ENCODE results near the gene SLC38A2. TPM values are rescaled to one million over a fixed set of nuclear protein-coding genes. Genes with fewer than 3 reads are reported as not detected.
A peak's percentile ranks its signal among the peaks of the same experiment; 100 is the strongest.

Gene SLC38A2
- total RNA-seq, 4 donors from 2014 or later = 632 to 1,386 (median 819) TPM

DNA sequence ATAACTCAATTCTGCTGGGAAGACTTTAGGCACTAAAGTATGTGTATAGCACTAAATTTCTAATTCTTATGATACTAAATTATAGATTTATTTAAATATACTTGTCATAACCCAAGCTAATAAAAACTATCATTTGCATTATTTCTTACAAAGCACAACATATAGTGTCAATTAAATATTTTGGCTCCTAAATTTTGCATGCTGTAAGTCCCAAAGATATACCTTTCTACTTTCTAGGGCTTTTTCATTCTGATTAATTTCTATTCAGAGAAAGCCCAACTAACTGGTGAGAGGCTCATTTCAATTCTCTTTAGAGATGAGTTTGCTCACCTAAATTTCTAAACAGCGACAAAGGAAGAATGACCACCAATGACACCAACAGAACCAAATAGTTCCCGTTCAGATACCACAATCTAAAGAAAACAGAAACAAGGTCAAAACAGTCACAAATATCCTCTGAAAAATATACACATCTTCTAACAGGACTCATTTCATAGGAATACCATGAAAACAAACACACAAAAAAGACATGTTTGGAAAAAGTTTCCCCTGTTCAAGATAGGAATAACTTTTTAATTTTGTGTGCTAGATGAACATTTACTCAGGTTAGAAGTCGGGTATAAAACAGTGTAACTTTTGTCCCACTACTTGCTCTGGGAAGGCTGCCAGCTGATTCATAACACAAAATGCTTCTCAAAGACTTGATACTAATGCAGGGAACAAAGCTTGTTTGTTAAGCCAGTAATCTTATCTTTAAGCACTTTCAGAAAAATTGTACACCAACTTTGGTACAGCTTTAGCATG, 7.6 kb downstream of the SLC38A2 start:
- DNase-seq (ENCODE audit: low spot score in 2 of 2) = no peak
- WGBS = 31% methylated on average over 3 of the region's 3 CpGs
- Histone ChIP-seq H3K9me3 (no peaks in the 10 kb centered on the region), H3K4me3 (peak overlapping the region; percentile 99), H3K27me3 (no peaks in the 10 kb centered on the region), H3K36me3 (peaks cover 100% of the 10 kb centered on the region), H3K27ac (no peak overlapping the region), H3K4me1 (peaks cover 94% of the 10 kb centered on the region)
- TF ChIP-seq POLR2A (IDR thresholded peaks at IDR 0.05) = no peak
- peak in 1 of 3 donors; percentile 31 for TF ChIP-seq POLR2AphosphoS5 (IDR thresholded peaks at IDR 0.05)
- no peak for TF ChIP-seq EP300 (IDR thresholded peaks at IDR 0.05)
- TF ChIP-seq, protein P1, sequence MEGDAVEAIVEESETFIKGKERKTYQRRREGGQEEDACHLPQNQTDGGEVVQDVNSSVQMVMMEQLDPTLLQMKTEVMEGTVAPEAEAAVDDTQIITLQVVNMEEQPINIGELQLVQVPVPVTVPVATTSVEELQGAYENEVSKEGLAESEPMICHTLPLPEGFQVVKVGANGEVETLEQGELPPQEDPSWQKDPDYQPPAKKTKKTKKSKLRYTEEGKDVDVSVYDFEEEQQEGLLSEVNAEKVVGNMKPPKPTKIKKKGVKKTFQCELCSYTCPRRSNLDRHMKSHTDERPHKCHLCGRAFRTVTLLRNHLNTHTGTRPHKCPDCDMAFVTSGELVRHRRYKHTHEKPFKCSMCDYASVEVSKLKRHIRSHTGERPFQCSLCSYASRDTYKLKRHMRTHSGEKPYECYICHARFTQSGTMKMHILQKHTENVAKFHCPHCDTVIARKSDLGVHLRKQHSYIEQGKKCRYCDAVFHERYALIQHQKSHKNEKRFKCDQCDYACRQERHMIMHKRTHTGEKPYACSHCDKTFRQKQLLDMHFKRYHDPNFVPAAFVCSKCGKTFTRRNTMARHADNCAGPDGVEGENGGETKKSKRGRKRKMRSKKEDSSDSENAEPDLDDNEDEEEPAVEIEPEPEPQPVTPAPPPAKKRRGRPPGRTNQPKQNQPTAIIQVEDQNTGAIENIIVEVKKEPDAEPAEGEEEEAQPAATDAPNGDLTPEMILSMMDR (IDR thresholded peaks at IDR 0.05) = no peak

DNA sequence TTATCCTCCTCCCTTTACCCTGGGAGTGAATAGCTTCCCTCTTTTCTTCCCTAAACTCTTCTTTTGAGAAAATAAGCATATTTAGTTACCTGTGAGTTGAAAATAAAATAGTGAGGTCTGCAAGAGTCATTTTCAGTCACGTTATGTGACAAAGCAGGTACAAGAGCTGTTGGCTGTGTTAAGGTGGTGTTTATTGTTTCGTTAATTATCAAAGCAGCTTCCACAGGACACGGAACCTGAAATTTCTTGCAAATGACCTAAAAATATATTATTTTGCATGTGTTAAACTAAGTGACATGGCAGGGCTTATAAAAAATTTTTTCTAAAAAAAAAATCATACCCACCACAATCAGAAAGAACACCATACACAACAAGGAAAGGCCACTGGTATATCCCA, 8.3 kb downstream of the SLC38A2 start:
- Histone ChIP-seq H3K36me3 (peaks cover 100% of the 10 kb centered on the region), H3K27me3 (no peaks in the 10 kb centered on the region), H3K9me3 (no peaks in the 10 kb centered on the region), H3K4me1 (peaks cover 93% of the 10 kb centered on the region), H3K4me3 (peak overlapping the region; percentile 99), H3K27ac (no peak overlapping the region)
- no peak for DNase-seq (ENCODE audit: low spot score in 2 of 2)
- WGBS = 57% methylated on average over 3 of the region's 3 CpGs
- TF ChIP-seq, protein P1 (IDR thresholded peaks at IDR 0.05) = no peak
- TF ChIP-seq POLR2A (IDR thresholded peaks at IDR 0.05) (no peak), POLR2AphosphoS5 (IDR thresholded peaks at IDR 0.05) (no peak), EP300 (IDR thresholded peaks at IDR 0.05) (no peak)

DNA sequence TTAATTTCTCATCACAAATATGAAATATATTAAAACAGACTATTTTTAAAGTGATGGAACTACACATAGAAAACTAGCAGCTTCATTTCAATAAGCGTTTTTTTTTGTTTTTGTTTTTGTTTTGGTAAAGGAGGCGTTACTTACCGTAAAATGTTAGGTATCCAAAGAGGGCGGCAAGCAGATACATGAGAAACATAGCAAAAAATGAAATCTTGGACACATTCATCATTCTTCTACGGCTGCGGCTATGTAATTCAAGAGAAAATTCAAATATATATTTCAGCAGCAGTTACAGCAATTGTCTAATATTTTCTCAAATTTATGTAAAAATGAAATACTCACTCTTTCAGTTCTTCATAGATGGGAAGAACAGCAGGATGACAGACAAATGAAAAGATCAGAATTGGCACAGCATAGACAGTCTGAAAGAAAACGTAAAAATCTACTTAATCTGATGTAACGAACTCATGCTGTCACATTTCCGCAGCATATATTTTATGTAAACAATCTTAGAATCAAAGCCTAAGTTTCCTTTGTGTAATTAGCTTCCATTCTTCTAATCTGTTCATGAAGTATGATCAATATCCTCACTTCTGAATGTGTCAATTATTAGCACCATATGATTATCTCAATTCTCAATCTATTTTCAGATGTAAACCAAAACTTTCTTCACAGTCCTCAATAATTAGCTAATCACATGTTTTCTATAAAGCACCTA, 8.8 kb downstream of the SLC38A2 start:
- TF ChIP-seq, protein P1 (IDR thresholded peaks at IDR 0.05) = no peak
- TF ChIP-seq POLR2A (IDR thresholded peaks at IDR 0.05) = no peak
- no peak for TF ChIP-seq EP300 (IDR thresholded peaks at IDR 0.05)
- no peak for TF ChIP-seq POLR2AphosphoS5 (IDR thresholded peaks at IDR 0.05)
- DNase-seq (ENCODE audit: low spot score in 2 of 2) = no peak
- Histone ChIP-seq H3K4me1 (peaks cover 91% of the 10 kb centered on the region), H3K27me3 (no peaks in the 10 kb centered on the region), H3K27ac (no peak overlapping the region), H3K9me3 (no peaks in the 10 kb centered on the region), H3K36me3 (peaks cover 98% of the 10 kb centered on the region), H3K4me3 (peak overlapping the region; percentile 99)
- 58% methylated on average over 9 of the region's 9 CpGs for WGBS

DNA sequence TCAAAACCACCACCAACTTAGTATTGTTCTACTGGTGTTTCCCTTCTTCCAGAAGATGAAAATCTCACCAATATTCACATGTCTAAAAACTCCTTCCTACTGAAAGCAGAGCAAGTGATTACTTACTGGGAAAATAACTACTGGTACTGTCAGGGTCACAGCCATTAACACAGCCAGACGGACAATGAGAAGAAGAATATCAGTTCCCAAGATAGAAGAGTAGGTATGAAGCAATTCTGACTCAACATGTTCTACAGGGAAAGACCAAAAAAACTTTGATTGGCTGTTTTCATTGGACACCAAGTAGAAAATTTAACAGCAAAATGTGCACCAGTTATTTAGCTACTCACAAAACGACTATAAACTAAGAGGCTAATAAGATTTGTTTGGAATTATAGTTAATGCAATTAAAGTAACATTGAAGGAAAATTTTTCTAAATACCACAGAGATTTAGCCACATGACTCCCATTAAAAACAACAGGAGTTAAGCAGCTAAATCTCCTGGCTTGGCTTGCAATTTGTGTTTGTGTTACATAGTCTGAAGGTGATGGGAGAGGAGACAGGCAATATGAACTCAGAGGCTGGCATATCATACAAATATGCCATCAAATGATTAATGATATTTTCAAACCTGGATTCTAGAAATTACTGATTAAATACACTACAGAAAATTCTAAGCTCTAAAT, 9.5 kb downstream of the SLC38A2 start:
- H3K4me1 ChIP-seq = peaks cover 84% of the 10 kb centered on the region
- WGBS = 21% methylated on average over 2 of the region's 2 CpGs

More for the DNA sequence above, 9.5 kb downstream of the SLC38A2 start:
- H3K4me3 ChIP-seq = peak overlapping the region; percentile 99
- H3K27ac ChIP-seq = no peak overlapping the region
- TF ChIP-seq, protein P1 (IDR thresholded peaks at IDR 0.05) = no peak
- no peak for TF ChIP-seq POLR2AphosphoS5 (IDR thresholded peaks at IDR 0.05)
- TF ChIP-seq POLR2A (IDR thresholded peaks at IDR 0.05) = no peak
- TF ChIP-seq EP300 (IDR thresholded peaks at IDR 0.05) = no peak
- DNase-seq (ENCODE audit: low spot score in 2 of 2) = no peak
- H3K9me3 ChIP-seq = no peaks in the 10 kb centered on the region
- H3K36me3 ChIP-seq = peaks cover 91% of the 10 kb centered on the region
- no peaks in the 10 kb centered on the region for H3K27me3 ChIP-seq
